GM23338 (cell line): Measurements from ENCODE around the gene SLC4A7. TPM values are rescaled to one million over a fixed set of nuclear protein-coding genes. Genes with fewer than 3 reads are reported as not detected.

ENCODE experiments used
- ATAC-seq: fragments of 200-7000 bp; cut with Tn5 transposase; 3 replicates; pipeline ENCODE4 v1.9.1; 2020
- DNase-seq: peaks from one replicate; pipeline ENCODE4 v3.0.0-alpha.2; 2015; ENCODE audit warnings: low spot score
- H2AFZ ChIP-seq: fragments of 200-600 bp; sonication (generic); 2 replicates; pipeline ENCODE4 v1.8.0; 2016; ENCODE audit warnings: antibody characterized with exemption, mild to moderate bottlenecking, moderate library complexity
- H3F3A ChIP-seq: fragments of 200-600 bp; sonication (generic); replicated peaks from 2 replicates; pipeline ENCODE4 v1.8.0; 2017; ENCODE audit warnings: antibody characterized with exemption, mixed run types, low read depth
- H3K27ac ChIP-seq: fragments of 200-600 bp; sonication (generic); 2 replicates; pipeline ENCODE4 v1.6.1; 2016; ENCODE audit warnings: low read depth
- H3K27me3 ChIP-seq: fragments of 200-600 bp; sonication (generic); 2 replicates; pipeline ENCODE4 v1.8.0; 2016; ENCODE audit warnings: mild to moderate bottlenecking, mixed run types, moderate library complexity; ENCODE audit not compliant: insufficient read depth
- H3K36me3 ChIP-seq: fragments of 200-600 bp; sonication (generic); 2 replicates; pipeline ENCODE4 v1.8.0; 2016; ENCODE audit warnings: mild to moderate bottlenecking; ENCODE audit not compliant: insufficient read depth
- H3K4me1 ChIP-seq: fragments of 200-600 bp; sonication (generic); 2 replicates; pipeline ENCODE4 v1.8.0; 2016; ENCODE audit warnings: mild to moderate bottlenecking, moderate library complexity; ENCODE audit not compliant: insufficient read depth
- H3K4me2 ChIP-seq: fragments of 200-600 bp; sonication (generic); 2 replicates; pipeline ENCODE4 v1.7.1; 2017; ENCODE audit warnings: mixed run types
- H3K4me3 ChIP-seq: fragments of 200-600 bp; sonication (generic); 2 replicates; pipeline ENCODE4 v1.6.1; 2016; ENCODE audit warnings: mixed run types
- H3K79me2 ChIP-seq: fragments of 200-600 bp; sonication (generic); replicated peaks from 2 replicates; pipeline ENCODE4 v1.8.0; 2017; ENCODE audit warnings: mild to moderate bottlenecking; ENCODE audit not compliant: insufficient read depth
- H3K9me2 ChIP-seq: fragments of 200-600 bp; sonication (generic); 2 replicates; pipeline ENCODE4 v1.8.0; 2017; ENCODE audit not compliant: insufficient read depth
- H4K20me1 ChIP-seq: fragments of 200-600 bp; sonication (generic); replicated peaks from 2 replicates; pipeline ENCODE4 v1.8.0; 2017; ENCODE audit warnings: mild to moderate bottlenecking; ENCODE audit not compliant: insufficient read depth
- H3K27ac Mint-ChIP-seq: 2 replicates; pipeline ENCODE4 v1.8.0; 2020; ENCODE audit warnings: inconsistent platforms, mild to moderate bottlenecking, moderate library complexity, mixed read lengths
- H3K27me3 Mint-ChIP-seq: 3 replicates; pipeline ENCODE4 v1.8.0; 2022; ENCODE audit warnings: low read depth, mild to moderate bottlenecking, moderate library complexity, mixed read lengths, inconsistent platforms; ENCODE audit not compliant: insufficient read depth, poor library complexity
- H3K36me3 Mint-ChIP-seq: 3 replicates; pipeline ENCODE4 v1.8.0; 2021; ENCODE audit warnings: low read depth, mild to moderate bottlenecking, inconsistent platforms, moderate library complexity, mixed read lengths
- H3K4me1 Mint-ChIP-seq: 3 replicates; pipeline ENCODE4 v1.8.0; 2020; ENCODE audit warnings: mild to moderate bottlenecking, inconsistent platforms, mixed read lengths
- H3K4me3 Mint-ChIP-seq: 3 replicates; pipeline ENCODE4 v1.8.0; 2021; ENCODE audit warnings: moderate library complexity, mild to moderate bottlenecking, inconsistent platforms, mixed read lengths
- H3K9me3 Mint-ChIP-seq: 3 replicates; pipeline ENCODE4 v1.8.0; 2020; ENCODE audit warnings: moderate library complexity, mild to moderate bottlenecking, inconsistent platforms, mixed read lengths
- CREB1 ChIP-seq: fragments of 250-450 bp; sonication (Bioruptor Pico); IDR thresholded peaks from 2 replicates; pipeline ENCODE4 v1.5.0; 2020; ENCODE audit warnings: low read depth, mild to moderate bottlenecking, moderate library complexity
- EZH2 ChIP-seq: fragments of 200-600 bp; sonication (generic); IDR thresholded peaks from one replicate; pipeline ENCODE4 v1.8.0; 2017; ENCODE audit warnings: antibody characterized with exemption, mild to moderate bottlenecking, low read depth; ENCODE audit not compliant: unreplicated experiment
- EZH2phosphoT487 ChIP-seq: fragments of 200-600 bp; sonication (generic); IDR thresholded peaks from one replicate; pipeline ENCODE4 v1.8.1; 2018; ENCODE audit warnings: antibody characterized with exemption; ENCODE audit not compliant: unreplicated experiment
- JUNB ChIP-seq: IDR thresholded peaks from one replicate; pipeline ENCODE4 v1.6.1; 2016; ENCODE audit warnings: antibody characterized with exemption; ENCODE audit not compliant: unreplicated experiment
- NANOG ChIP-seq: IDR thresholded peaks from 2 replicates; pipeline ENCODE4 v1.6.1; 2016; ENCODE audit warnings: antibody characterized with exemption, borderline replicate concordance
- POLR2AphosphoS5 ChIP-seq: IDR thresholded peaks from 2 replicates; pipeline ENCODE4 v1.6.1; 2016; ENCODE audit warnings: antibody characterized with exemption, low read depth
- STAT1 ChIP-seq: IDR thresholded peaks from one replicate; pipeline ENCODE4 v1.6.1; 2016; ENCODE audit warnings: antibody characterized with exemption; ENCODE audit not compliant: unreplicated experiment
- ZNF114 ChIP-seq: fragments of 250-450 bp; sonication (Bioruptor Pico); IDR thresholded peaks from 2 replicates; pipeline ENCODE4 v1.5.0; 2020; ENCODE audit warnings: mild to moderate bottlenecking, moderate library complexity
- ZNF331 ChIP-seq: fragments of 250-450 bp; sonication (Bioruptor Pico); IDR thresholded peaks from 2 replicates; pipeline ENCODE4 v1.5.0; 2020; ENCODE audit warnings: low read depth, mild to moderate bottlenecking, moderate library complexity
- polyA plus RNA-seq: library from polyadenylated mRNA; unstranded; fragments of >200 nt; fragmentation: Nextera tagmentation; extraction: Ambion mirVana; gene quantifications from 2 replicates; pipeline ENCODE4 v1.2.1, GENCODE V29; 2016
- total RNA-seq: library from RNA; depleted of rRNA; stranded (reverse); fragments of >200 nt; shearing (Covaris generic); gene quantifications from 2 replicates; pipeline ENCODE4 v1.2.3, GENCODE V29; 2014
- TF ChIP-seq, protein P1 (sequence below): IDR thresholded peaks from one replicate; pipeline ENCODE4 v1.6.1; 2018; ENCODE audit warnings: antibody characterized with exemption; ENCODE audit not compliant: unreplicated experiment
- TF ChIP-seq, protein P2 (sequence below): IDR thresholded peaks from 2 replicates; pipeline ENCODE4 v1.6.1; 2016; ENCODE audit warnings: antibody characterized with exemption
- TF ChIP-seq, protein P3 (sequence below): fragments of 250-450 bp; sonication (Bioruptor Pico); IDR thresholded peaks from 2 replicates; pipeline ENCODE4 v1.5.0; 2020; ENCODE audit warnings: mild to moderate bottlenecking, moderate library complexity
- TF ChIP-seq, protein P4 (sequence below), 2 experiments: fragments of 200-600 bp in 1 of 2; sonication (generic) in 1 of 2; conservative IDR thresholded peaks; 2 replicates each; pipeline versions ENCODE4 v1.5.1 to v1.6.1; 2016 to 2017; ENCODE audit warnings: antibody characterized with exemption in 2 of 2, low read depth in 2 of 2, mild to moderate bottlenecking in 2 of 2, moderate library complexity in 1 of 2

SLC4A7 gene
- total and polyA plus RNA-seq, 2 experiments from 2014 or later: 44.4 to 101 TPM

DNA sequence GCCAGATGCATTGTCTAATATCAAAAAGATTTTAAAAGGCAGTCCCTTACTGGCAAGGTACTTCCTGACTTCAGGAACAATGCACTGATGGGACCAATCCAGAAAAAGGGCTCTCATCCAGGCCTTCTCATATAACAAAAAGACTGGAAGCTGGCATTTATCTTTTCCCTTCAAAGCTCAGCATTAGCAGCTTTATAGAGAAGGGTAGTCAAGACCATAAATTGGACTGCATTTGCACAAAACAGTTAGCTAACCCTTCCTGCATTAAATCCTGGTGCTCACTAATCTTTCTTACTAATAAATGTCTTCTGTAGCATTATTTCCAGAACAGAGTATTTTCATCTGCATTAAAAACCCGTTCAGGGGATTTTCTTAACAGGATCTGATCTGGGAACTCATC is 69.0 kb downstream of the SLC4A7 start:
- H2AFZ ChIP-seq: no peak overlapping the region
- DNase-seq (no peak), ATAC-seq (no peak)
- H3K4me1 Mint-ChIP-seq: peaks cover 10% of the 10 kb centered on the region; the same call in 2 of the 3 replicates
- no peak for TF ChIP-seq STAT1
- TF ChIP-seq CREB1 (CRISPR knock-in tag): no peak
- TF ChIP-seq, protein P1, sequence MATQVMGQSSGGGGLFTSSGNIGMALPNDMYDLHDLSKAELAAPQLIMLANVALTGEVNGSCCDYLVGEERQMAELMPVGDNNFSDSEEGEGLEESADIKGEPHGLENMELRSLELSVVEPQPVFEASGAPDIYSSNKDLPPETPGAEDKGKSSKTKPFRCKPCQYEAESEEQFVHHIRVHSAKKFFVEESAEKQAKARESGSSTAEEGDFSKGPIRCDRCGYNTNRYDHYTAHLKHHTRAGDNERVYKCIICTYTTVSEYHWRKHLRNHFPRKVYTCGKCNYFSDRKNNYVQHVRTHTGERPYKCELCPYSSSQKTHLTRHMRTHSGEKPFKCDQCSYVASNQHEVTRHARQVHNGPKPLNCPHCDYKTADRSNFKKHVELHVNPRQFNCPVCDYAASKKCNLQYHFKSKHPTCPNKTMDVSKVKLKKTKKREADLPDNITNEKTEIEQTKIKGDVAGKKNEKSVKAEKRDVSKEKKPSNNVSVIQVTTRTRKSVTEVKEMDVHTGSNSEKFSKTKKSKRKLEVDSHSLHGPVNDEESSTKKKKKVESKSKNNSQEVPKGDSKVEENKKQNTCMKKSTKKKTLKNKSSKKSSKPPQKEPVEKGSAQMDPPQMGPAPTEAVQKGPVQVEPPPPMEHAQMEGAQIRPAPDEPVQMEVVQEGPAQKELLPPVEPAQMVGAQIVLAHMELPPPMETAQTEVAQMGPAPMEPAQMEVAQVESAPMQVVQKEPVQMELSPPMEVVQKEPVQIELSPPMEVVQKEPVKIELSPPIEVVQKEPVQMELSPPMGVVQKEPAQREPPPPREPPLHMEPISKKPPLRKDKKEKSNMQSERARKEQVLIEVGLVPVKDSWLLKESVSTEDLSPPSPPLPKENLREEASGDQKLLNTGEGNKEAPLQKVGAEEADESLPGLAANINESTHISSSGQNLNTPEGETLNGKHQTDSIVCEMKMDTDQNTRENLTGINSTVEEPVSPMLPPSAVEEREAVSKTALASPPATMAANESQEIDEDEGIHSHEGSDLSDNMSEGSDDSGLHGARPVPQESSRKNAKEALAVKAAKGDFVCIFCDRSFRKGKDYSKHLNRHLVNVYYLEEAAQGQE: no peak
- TF ChIP-seq POLR2AphosphoS5: no peak
- TF ChIP-seq EZH2: no peak
- TF ChIP-seq ZNF331 (CRISPR knock-in tag): no peak
- TF ChIP-seq EZH2phosphoT487: no peak
- TF ChIP-seq, protein P2, sequence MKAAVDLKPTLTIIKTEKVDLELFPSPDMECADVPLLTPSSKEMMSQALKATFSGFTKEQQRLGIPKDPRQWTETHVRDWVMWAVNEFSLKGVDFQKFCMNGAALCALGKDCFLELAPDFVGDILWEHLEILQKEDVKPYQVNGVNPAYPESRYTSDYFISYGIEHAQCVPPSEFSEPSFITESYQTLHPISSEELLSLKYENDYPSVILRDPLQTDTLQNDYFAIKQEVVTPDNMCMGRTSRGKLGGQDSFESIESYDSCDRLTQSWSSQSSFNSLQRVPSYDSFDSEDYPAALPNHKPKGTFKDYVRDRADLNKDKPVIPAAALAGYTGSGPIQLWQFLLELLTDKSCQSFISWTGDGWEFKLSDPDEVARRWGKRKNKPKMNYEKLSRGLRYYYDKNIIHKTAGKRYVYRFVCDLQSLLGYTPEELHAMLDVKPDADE: no peak
- no peak for TF ChIP-seq NANOG
- TF ChIP-seq ZNF114 (CRISPR knock-in tag): no peak
- TF ChIP-seq, protein P3, sequence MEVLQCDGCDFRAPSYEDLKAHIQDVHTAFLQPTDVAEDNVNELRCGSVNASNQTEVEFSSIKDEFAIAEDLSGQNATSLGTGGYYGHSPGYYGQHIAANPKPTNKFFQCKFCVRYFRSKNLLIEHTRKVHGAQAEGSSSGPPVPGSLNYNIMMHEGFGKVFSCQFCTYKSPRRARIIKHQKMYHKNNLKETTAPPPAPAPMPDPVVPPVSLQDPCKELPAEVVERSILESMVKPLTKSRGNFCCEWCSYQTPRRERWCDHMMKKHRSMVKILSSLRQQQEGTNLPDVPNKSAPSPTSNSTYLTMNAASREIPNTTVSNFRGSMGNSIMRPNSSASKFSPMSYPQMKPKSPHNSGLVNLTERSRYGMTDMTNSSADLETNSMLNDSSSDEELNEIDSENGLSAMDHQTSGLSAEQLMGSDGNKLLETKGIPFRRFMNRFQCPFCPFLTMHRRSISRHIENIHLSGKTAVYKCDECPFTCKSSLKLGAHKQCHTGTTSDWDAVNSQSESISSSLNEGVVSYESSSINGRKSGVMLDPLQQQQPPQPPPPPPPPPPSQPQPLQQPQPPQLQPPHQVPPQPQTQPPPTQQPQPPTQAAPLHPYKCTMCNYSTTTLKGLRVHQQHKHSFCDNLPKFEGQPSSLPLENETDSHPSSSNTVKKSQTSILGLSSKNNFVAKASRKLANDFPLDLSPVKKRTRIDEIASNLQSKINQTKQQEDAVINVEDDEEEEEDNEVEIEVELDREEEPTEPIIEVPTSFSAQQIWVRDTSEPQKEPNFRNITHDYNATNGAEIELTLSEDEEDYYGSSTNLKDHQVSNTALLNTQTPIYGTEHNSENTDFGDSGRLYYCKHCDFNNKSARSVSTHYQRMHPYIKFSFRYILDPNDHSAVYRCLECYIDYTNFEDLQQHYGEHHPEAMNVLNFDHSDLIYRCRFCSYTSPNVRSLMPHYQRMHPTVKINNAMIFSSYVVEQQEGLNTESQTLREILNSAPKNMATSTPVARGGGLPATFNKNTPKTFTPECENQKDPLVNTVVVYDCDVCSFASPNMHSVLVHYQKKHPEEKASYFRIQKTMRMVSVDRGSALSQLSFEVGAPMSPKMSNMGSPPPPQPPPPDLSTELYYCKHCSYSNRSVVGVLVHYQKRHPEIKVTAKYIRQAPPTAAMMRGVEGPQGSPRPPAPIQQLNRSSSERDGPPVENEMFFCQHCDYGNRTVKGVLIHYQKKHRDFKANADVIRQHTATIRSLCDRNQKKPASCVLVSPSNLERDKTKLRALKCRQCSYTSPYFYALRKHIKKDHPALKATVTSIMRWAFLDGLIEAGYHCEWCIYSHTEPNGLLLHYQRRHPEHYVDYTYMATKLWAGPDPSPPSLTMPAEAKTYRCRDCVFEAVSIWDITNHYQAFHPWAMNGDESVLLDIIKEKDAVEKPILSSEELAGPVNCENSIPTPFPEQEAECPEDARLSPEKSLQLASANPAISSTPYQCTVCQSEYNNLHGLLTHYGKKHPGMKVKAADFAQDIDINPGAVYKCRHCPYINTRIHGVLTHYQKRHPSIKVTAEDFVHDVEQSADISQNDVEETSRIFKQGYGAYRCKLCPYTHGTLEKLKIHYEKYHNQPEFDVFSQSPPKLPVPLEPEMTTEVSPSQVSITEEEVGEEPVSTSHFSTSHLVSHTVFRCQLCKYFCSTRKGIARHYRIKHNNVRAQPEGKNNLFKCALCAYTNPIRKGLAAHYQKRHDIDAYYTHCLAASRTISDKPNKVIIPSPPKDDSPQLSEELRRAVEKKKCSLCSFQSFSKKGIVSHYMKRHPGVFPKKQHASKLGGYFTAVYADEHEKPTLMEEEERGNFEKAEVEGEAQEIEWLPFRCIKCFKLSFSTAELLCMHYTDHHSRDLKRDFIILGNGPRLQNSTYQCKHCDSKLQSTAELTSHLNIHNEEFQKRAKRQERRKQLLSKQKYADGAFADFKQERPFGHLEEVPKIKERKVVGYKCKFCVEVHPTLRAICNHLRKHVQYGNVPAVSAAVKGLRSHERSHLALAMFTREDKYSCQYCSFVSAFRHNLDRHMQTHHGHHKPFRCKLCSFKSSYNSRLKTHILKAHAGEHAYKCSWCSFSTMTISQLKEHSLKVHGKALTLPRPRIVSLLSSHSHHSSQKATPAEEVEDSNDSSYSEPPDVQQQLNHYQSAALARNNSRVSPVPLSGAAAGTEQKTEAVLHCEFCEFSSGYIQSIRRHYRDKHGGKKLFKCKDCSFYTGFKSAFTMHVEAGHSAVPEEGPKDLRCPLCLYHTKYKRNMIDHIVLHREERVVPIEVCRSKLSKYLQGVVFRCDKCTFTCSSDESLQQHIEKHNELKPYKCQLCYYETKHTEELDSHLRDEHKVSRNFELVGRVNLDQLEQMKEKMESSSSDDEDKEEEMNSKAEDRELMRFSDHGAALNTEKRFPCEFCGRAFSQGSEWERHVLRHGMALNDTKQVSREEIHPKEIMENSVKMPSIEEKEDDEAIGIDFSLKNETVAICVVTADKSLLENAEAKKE (CRISPR knock-in tag): no peak
- TF ChIP-seq, protein P4, sequence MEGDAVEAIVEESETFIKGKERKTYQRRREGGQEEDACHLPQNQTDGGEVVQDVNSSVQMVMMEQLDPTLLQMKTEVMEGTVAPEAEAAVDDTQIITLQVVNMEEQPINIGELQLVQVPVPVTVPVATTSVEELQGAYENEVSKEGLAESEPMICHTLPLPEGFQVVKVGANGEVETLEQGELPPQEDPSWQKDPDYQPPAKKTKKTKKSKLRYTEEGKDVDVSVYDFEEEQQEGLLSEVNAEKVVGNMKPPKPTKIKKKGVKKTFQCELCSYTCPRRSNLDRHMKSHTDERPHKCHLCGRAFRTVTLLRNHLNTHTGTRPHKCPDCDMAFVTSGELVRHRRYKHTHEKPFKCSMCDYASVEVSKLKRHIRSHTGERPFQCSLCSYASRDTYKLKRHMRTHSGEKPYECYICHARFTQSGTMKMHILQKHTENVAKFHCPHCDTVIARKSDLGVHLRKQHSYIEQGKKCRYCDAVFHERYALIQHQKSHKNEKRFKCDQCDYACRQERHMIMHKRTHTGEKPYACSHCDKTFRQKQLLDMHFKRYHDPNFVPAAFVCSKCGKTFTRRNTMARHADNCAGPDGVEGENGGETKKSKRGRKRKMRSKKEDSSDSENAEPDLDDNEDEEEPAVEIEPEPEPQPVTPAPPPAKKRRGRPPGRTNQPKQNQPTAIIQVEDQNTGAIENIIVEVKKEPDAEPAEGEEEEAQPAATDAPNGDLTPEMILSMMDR (conservative IDR thresholded peaks at IDR 0.05; ENCODE audit: low read depth in 2 of 2): no peak
- TF ChIP-seq JUNB: no peak
- H3K27me3 Mint-ChIP-seq: no peaks in the 10 kb centered on the region
- H3K4me3 ChIP-seq: no peak overlapping the region
- no peak overlapping the region for H3K4me3 Mint-ChIP-seq
- H4K20me1 ChIP-seq: no peaks in the 10 kb centered on the region
- no peaks in the 10 kb centered on the region for H3K79me2 ChIP-seq
- no peak overlapping the region for H3K4me2 ChIP-seq
- no peaks in the 10 kb centered on the region for H3K9me2 ChIP-seq
- H3K27ac Mint-ChIP-seq: no peak overlapping the region
- H3K27ac ChIP-seq: peak overlapping the region; percentile 20
- H3K27me3 ChIP-seq: no peaks in the 10 kb centered on the region
- no peaks in the 10 kb centered on the region; the same call in 1 of the 2 replicates for H3K4me1 ChIP-seq
- peaks cover 50% of the 10 kb centered on the region for H3K36me3 Mint-ChIP-seq
- H3K9me3 Mint-ChIP-seq: no peaks in the 10 kb centered on the region; the same call in 2 of the 3 replicates
- peaks cover 34% of the 10 kb centered on the region; the same call in 1 of the 2 replicates for H3K36me3 ChIP-seq
- no peaks in the 10 kb centered on the region for H3F3A ChIP-seq
